Central memory CD8-positive, alpha-beta T cell (primary cell): ENCODE data around the gene SHROOM4.

Experiments used
- ATAC-seq: fragments of 150-1000 bp; cut with Tn5 transposase; replicated peaks from 2 replicates; pipeline ENCODE4 v1.10.0; 2022; ENCODE audit warnings: mild to moderate bottlenecking, moderate FRiP score, moderate number of reproducible peaks; ENCODE audit not compliant: poor library complexity, severe bottlenecking; ENCODE audit errors: extremely low read depth
- DNase-seq, 2 donors: peaks; one replicate each; pipeline ENCODE4 v3.0.0; 2021; ENCODE audit warnings: low spot score in 2 of 2
- H3K27ac Mint-ChIP-seq: one replicate; pipeline ENCODE4 v1.8.0; 2022; ENCODE audit warnings: low read depth, mild to moderate bottlenecking, moderate library complexity, mixed read lengths
- H3K27me3 Mint-ChIP-seq: one replicate; pipeline ENCODE4 v1.8.0; 2022; ENCODE audit warnings: mixed read lengths
- H3K36me3 Mint-ChIP-seq: one replicate; pipeline ENCODE4 v1.8.0; 2022; ENCODE audit warnings: mild to moderate bottlenecking, moderate library complexity, mixed read lengths; ENCODE audit not compliant: insufficient read depth
- H3K4me1 Mint-ChIP-seq: one replicate; pipeline ENCODE4 v1.8.0; 2022; ENCODE audit warnings: mixed read lengths
- H3K4me3 Mint-ChIP-seq: one replicate; pipeline ENCODE4 v1.8.0; 2022; ENCODE audit warnings: mild to moderate bottlenecking, moderate library complexity, mixed read lengths
- H3K9me3 Mint-ChIP-seq: one replicate; pipeline ENCODE4 v1.8.0; 2022; ENCODE audit warnings: mixed read lengths

The SHROOM4 gene

DNA sequence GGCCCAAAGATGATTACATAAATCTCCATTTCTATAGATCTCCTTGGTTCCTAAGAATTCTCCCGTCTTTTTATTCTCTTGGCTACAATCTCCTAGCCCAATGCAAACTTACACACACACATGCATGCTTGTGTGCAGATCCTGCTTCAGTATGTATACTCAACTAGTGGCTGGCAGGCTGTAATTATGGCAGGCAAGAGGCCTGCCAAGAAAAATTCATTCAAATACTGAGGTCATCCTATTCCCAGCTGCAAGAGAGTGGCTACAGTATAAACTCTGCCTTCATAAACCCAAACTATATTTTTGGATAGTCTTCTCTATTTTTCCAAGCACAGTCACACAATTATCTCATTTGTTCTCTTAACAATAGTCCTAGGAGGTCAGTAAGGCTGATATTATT, 95.2 kb downstream of the SHROOM4 start:
- H3K9me3 Mint-ChIP-seq = no peaks in the 10 kb centered on the region
- no peak for DNase-seq
- no peak overlapping the region for H3K4me3 Mint-ChIP-seq
- H3K27me3 Mint-ChIP-seq = peaks cover 10% of the 10 kb centered on the region
- H3K27ac Mint-ChIP-seq = no peak overlapping the region
- no peaks in the 10 kb centered on the region for H3K36me3 Mint-ChIP-seq
- no peak for ATAC-seq
- H3K4me1 Mint-ChIP-seq = peaks cover 2% of the 10 kb centered on the region

DNA sequence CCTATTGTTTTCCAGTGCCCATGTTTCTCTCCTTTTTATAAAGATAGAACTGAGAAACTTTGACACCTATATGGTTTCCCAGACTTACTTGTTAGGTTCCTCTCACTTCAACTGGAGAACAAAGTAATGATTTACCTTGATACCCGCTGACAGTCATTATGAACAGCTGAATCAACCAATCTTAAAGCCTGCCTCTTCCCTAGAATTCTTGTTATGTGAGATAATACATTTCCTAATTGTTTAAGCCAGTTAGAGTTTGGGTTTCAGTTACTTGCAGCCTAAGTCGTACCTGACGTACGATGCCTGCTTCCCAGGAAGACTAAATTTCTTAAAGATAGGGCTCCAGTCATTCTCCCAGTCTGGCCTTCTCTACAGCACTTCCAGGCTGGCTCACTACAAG, 97.3 kb downstream of the SHROOM4 start:
- DNase-seq (no peak), ATAC-seq (no peak)
- peaks cover 10% of the 10 kb centered on the region for H3K27me3 Mint-ChIP-seq
- H3K27ac Mint-ChIP-seq = no peak overlapping the region
- H3K36me3 Mint-ChIP-seq = no peaks in the 10 kb centered on the region
- H3K9me3 Mint-ChIP-seq = no peaks in the 10 kb centered on the region
- no peak overlapping the region for H3K4me3 Mint-ChIP-seq
- no peaks in the 10 kb centered on the region for H3K4me1 Mint-ChIP-seq

- Mint-ChIP-seq H3K27ac (no peak overlapping the region), H3K4me3 (no peak overlapping the region), H3K4me1 (no peaks in the 10 kb centered on the region), H3K36me3 (no peaks in the 10 kb centered on the region), H3K9me3 (no peaks in the 10 kb centered on the region), H3K27me3 (peaks cover 7% of the 10 kb centered on the region)
- ATAC-seq (no peak), DNase-seq (no peak)
These were observed 101.2 kb downstream of the SHROOM4 start for GRCh38 chrX:50712777-50713176.

GRCh38 chrX:50711907-50712306, 102.1 kb downstream of the SHROOM4 start:
- H3K4me1 Mint-ChIP-seq = no peaks in the 10 kb centered on the region
- no peak overlapping the region for H3K27ac Mint-ChIP-seq
- DNase-seq (no peak), ATAC-seq (no peak)
- no peaks in the 10 kb centered on the region for H3K9me3 Mint-ChIP-seq
- H3K27me3 Mint-ChIP-seq = no peaks in the 10 kb centered on the region
- H3K4me3 Mint-ChIP-seq = no peak overlapping the region
- no peaks in the 10 kb centered on the region for H3K36me3 Mint-ChIP-seq

DNA sequence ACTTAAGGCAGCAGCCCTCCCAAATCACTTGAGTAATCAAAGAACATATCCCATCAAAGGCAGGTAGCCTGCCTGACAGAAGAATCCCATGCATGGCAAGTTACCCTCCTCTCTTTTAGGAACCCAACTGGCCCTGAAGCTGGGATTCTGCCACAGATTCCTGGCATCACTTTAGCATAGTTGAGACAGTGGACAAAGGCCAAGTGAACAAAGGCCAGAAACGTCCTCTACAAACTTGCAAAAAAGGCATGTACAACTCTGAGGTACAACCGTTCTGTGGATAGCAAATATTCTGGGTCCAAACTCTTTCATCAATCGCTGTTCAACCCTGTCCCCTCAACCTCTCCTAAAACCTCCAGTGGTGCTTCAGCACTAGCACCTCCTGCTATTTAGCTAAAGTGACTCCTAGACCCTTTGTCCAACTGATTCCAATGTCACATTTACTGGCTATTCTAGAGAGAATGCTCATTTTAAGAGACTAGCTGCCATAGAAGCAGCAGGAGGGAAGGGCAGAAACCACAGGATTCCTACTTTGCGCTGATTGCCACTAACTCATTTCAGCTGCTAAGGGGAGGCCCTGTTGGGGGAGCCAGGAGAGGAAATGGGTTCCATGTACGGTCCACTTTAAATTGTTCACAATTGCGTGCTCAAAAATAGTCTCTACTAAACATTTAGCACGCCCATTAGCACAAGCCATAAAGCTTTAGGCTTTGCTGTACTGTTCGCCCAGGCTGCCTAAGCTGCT, 105.9 kb downstream of the SHROOM4 start:
- Mint-ChIP-seq H3K9me3 (no peaks in the 10 kb centered on the region), H3K36me3 (no peaks in the 10 kb centered on the region), H3K4me3 (no peak overlapping the region), H3K27me3 (no peaks in the 10 kb centered on the region), H3K27ac (no peak overlapping the region), H3K4me1 (no peaks in the 10 kb centered on the region)
- ATAC-seq (no peak), DNase-seq (no peak)

- ATAC-seq (no peak), DNase-seq (no peak)
- Mint-ChIP-seq H3K27me3 (no peaks in the 10 kb centered on the region), H3K9me3 (no peaks in the 10 kb centered on the region), H3K4me1 (no peaks in the 10 kb centered on the region), H3K27ac (no peak overlapping the region), H3K36me3 (no peaks in the 10 kb centered on the region), H3K4me3 (no peak overlapping the region)
These were observed 106.6 kb downstream of the SHROOM4 start for GRCh38 chrX:50707405-50707804.

DNA sequence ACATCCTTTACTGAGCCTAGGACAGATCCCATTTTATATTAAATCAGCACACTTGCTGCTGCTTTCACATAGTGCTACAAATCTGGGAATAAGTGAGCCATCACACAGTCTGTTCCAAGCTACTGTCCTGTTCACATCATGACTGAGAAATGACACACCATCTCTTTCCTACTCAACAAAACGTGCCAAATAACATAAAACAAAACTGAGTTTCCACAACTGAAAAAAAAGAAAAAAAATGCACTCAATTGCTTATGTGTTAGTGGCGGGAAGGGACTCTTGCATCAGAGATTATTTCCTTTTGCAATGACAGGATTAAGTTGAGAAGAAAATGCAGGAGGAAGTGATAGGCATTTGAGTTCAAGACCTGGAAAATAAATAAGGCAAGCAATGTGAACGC, 109.0 kb downstream of the SHROOM4 start:
- H3K36me3 Mint-ChIP-seq = no peaks in the 10 kb centered on the region
- H3K9me3 Mint-ChIP-seq = no peaks in the 10 kb centered on the region
- no peak for DNase-seq
- H3K27me3 Mint-ChIP-seq = no peaks in the 10 kb centered on the region
- H3K4me1 Mint-ChIP-seq = no peaks in the 10 kb centered on the region
- H3K4me3 Mint-ChIP-seq = no peak overlapping the region
- ATAC-seq = no peak
- no peak overlapping the region for H3K27ac Mint-ChIP-seq

DNA sequence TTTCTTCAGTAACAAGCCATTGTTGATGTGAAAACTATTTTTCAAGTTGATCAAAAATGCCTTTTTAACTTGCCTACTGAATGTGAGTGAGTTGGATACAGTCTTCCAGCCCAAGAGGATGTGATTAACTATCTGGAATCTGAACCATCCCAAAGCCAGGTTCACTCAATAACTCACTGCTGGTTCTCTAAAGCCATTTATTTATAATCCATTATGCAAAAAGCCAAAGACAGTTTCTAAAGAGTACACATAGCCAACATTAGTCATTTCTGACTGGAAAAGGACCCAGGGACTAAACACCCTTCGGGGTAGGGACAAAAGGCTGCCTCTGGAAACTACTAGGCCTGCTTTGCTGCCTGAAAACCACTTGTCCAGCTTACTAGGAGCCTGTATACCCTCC, 109.6 kb downstream of the SHROOM4 start:
- H3K27ac Mint-ChIP-seq = no peak overlapping the region
- DNase-seq (no peak), ATAC-seq (no peak)
- no peak overlapping the region for H3K4me3 Mint-ChIP-seq
- no peaks in the 10 kb centered on the region for H3K9me3 Mint-ChIP-seq
- no peaks in the 10 kb centered on the region for H3K4me1 Mint-ChIP-seq
- no peaks in the 10 kb centered on the region for H3K36me3 Mint-ChIP-seq
- H3K27me3 Mint-ChIP-seq = no peaks in the 10 kb centered on the region

GRCh38 chrX:50700921-50701320, 113.1 kb downstream of the SHROOM4 start:
- no peak overlapping the region for H3K4me3 Mint-ChIP-seq
- no peak for DNase-seq
- no peak overlapping the region for H3K27ac Mint-ChIP-seq
- no peaks in the 10 kb centered on the region for H3K4me1 Mint-ChIP-seq
- no peaks in the 10 kb centered on the region for H3K36me3 Mint-ChIP-seq
- no peaks in the 10 kb centered on the region for H3K9me3 Mint-ChIP-seq
- ATAC-seq = no peak
- peaks cover 20% of the 10 kb centered on the region for H3K27me3 Mint-ChIP-seq

- Mint-ChIP-seq H3K9me3 (no peaks in the 10 kb centered on the region), H3K4me1 (no peaks in the 10 kb centered on the region), H3K27ac (no peak overlapping the region), H3K4me3 (no peak overlapping the region), H3K36me3 (no peaks in the 10 kb centered on the region), H3K27me3 (peaks cover 31% of the 10 kb centered on the region)
- ATAC-seq = no peak
- DNase-seq = no peak
These were observed 115.0 kb downstream of the SHROOM4 start for GRCh38 chrX:50698944-50699343.

DNA sequence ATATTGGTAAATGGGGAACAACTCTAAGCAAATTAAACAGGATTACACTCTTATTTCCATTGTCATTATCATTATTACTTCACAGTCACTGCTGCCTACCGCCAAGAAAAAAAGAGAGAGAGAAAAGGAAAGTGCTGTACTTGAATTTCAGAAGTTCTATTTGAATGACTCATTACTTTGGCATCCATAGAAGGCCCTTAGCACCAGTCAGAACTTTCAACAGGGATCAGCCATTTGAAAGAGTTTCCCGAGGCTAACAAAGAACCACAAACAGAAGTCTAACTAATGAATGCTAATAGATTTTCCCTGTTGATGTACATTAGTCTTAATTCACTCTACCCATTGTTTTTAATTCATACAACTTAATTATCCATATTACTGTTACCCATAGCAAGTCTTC, 116.3 kb downstream of the SHROOM4 start:
- no peaks in the 10 kb centered on the region for H3K4me1 Mint-ChIP-seq
- no peaks in the 10 kb centered on the region for H3K36me3 Mint-ChIP-seq
- no peak overlapping the region for H3K27ac Mint-ChIP-seq
- peaks cover 37% of the 10 kb centered on the region for H3K27me3 Mint-ChIP-seq
- ATAC-seq (no peak), DNase-seq (no peak)
- no peaks in the 10 kb centered on the region for H3K9me3 Mint-ChIP-seq
- no peak overlapping the region for H3K4me3 Mint-ChIP-seq

DNA sequence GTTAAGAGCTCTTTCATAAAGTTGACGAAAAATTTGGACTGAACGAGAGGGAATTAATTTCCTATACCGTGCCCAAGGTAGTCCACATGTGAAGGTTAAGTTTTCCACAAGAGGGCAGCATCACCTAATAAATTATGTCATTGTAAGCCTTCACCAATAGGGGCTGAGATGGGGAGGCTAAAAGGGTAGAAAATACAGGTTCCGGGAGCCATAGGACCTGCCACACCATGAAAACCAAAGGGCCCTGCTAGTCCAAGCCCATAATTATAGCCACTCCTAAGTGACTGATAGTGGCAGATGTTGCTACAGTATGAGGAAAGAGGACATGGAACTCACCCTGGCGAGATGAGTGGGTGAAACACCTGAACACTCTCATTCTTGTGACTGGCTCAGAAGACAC, 122.2 kb downstream of the SHROOM4 start:
- ATAC-seq (no peak), DNase-seq (no peak)
- Mint-ChIP-seq H3K9me3 (no peaks in the 10 kb centered on the region), H3K27me3 (peaks cover 21% of the 10 kb centered on the region), H3K27ac (no peak overlapping the region), H3K36me3 (no peaks in the 10 kb centered on the region), H3K4me3 (no peak overlapping the region), H3K4me1 (no peaks in the 10 kb centered on the region)

DNA sequence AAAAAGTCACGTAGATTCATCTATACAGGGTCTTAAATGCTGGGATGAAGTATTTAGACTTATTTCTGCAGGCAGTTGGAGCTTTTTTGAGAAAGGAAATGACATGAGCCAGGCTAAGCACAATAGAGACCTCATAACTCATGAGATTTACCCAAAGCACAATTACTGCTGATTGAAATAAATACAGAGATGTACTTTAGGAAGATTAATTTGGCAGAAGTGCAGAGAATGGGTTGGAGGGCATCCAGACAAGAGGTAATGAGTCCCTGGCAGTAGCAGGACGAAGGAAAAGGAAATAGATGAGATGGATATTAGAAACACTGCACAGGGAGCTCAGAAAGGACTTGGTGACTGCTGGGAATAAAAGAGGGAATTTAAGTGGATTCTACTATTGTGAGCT, 129.1 kb downstream of the SHROOM4 start:
- Mint-ChIP-seq H3K4me1 (no peaks in the 10 kb centered on the region), H3K36me3 (no peaks in the 10 kb centered on the region), H3K9me3 (no peaks in the 10 kb centered on the region), H3K27me3 (no peaks in the 10 kb centered on the region), H3K4me3 (no peak overlapping the region), H3K27ac (no peak overlapping the region)
- DNase-seq (no peak), ATAC-seq (no peak)
